Stimulated activated CD8-positive, alpha-beta memory T cell treated with anti-CD3 and anti-CD28 coated beads, Interleukin-12 subunit alpha, Interleukin-12 subunit beta, amount 100 ng/mL, for 4 hours (primary cell): Measurements from ENCODE around the gene FAM78B.

Experiments used
- DNase-seq: peaks from one replicate; pipeline ENCODE4 v3.0.0-alpha.2; 2020; ENCODE audit warnings: low read depth

Gene FAM78B

DNA sequence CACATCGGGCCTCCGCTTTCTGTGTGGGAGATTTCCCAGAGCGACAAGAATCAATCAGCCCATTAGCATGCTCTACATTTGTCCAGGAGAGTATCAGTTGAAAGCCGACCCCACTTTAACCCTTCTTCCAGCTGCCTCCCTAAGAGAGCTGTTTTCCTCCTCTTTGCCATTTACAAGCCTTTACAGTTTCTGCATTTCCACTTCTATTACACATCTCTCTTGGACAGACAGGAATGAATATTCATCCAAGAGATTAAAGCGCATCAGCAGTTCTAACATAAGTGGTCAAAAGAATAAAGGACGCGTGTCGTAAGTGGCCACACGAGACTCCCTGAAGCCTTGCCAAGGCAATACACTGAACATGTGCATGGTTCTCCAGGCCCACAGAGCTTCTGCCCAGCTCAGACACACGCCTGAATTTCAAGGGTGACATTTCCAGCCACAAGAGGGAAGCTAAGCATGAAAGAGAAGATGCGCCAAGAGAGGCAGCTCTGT lies 47.3 kb downstream of the FAM78B start:
- no peak for DNase-seq

GRCh38 chr1:166117776-166118175 lies 49.0 kb downstream of the FAM78B start:
- DNase-seq, result no peak

GRCh38 chr1:166116026-166116425 lies 50.8 kb downstream of the FAM78B start:
- no peak for DNase-seq

DNA sequence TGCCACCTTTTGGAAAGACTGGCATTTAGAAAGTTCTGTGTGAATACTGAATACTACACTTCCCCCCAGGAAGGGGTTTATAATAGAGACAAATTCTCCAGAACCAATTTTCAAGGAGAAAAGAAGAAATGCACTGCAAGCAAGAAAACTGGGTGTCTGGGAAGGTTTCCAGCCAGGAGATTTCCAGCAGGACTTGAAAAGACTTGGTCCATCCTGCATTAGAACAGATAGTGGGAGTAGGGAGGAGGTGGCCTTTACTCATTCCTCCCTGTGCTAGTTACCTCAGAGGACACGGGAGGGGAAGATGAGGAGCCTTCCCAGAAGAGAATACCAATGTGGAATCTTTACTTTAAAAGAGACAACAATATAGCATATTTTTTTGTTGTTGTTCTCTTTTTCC lies 52.4 kb downstream of the FAM78B start:
- DNase-seq, result no peak

DNA sequence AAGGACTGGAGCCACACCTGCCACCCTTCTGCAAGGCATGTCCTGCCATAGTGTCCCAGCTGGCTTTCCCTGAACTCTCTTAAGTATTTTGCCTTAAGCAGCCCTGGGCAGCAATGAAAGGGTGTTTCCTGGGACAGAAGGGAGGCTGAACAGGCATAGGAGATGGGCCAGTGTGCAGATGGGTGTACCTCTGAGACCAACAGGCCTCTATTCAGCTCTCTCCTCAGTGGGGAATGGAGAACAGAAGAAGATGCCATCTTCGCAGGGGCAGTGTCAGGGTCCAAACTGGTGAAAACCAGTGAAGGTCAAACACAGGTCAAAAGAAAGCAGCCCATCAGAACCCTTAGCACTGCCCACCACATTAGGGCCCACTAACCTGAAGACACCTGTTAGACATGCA lies 53.2 kb downstream of the FAM78B start:
- DNase-seq, result no peak

DNA sequence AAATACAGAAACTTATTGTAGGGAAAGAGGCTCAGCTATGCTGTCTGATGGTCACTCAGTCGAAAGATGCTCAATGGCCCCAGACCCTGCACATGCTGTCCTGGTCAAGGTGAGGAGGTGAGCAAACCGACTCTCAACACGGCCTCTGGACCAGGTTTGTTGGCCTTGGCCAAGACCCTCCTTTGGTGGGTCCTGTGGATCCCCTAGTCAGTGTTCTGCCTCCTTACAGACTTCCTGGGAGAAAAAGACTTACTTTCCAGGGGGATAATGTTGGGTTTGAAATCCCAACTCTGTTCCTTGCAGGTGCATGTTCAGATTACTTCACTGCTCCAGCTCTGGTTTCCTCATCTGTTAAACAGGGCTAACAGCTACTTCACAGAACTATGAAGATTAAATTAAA lies 53.8 kb downstream of the FAM78B start:
- no peak for DNase-seq

- no peak for DNase-seq
Observed at GRCh38 chr1:166112425-166112824, 54.4 kb downstream of the FAM78B start.

DNA sequence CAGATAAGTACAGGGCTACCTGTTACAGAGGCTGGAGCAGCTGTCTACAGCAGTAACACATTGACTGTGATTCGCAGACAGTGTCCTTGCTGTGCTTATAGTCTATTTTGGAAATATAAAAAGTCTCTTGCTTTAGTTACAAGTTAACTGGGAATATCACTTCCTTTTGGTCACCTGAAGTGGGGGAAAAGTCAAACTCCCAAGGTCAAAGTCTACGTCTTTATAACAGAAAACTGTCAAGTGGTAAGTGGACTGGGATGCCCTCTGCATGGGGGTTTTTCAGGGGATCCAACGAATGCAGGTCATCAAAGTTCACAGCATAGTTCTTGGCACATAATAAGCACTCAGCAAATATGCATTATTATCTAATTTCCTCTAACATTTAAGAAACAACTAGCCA lies 55.4 kb downstream of the FAM78B start:
- DNase-seq, result no peak

- no peak for DNase-seq
Observed at GRCh38 chr1:166090244-166090643, 76.6 kb downstream of the FAM78B start.

DNA sequence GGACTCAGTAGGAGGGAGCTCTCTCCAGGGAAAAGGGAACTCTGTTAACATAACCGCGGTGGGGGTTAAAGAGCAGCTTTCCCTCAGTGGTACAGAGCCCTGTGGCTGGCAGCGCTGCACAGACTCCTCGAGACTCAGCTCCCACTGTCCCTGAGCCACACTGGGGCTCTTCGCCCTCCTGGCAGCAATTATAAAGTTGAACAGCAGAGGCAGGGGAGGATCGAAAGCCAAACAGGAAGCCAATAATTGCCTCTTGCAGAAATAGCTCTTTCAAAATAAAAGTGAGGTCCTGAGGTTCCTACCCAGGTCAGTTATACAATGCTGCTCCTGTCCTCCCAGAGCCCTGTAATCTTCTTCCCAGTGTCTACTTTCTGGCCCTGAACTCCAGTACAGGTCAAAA lies 77.0 kb downstream of the FAM78B start:
- DNase-seq, result no peak

DNA sequence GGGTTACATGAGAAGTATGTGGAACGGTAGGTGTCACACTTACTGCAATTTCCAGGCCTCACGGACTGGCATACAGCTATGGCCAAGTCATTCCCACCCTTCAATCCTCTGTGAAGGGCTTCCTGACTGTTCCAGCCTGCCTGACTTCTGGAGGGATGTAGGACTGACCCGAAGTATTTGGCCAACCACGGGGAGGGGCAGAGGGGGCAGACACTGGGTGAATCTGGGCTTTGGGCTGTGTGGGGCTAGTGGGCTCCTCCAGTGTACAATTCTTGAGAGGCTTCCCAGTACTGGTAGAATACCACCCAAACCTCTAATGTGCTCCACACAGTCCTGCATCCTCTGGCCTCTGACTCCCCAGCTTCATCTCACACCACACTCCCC lies 78.2 kb downstream of the FAM78B start:
- DNase-seq, result no peak

DNA sequence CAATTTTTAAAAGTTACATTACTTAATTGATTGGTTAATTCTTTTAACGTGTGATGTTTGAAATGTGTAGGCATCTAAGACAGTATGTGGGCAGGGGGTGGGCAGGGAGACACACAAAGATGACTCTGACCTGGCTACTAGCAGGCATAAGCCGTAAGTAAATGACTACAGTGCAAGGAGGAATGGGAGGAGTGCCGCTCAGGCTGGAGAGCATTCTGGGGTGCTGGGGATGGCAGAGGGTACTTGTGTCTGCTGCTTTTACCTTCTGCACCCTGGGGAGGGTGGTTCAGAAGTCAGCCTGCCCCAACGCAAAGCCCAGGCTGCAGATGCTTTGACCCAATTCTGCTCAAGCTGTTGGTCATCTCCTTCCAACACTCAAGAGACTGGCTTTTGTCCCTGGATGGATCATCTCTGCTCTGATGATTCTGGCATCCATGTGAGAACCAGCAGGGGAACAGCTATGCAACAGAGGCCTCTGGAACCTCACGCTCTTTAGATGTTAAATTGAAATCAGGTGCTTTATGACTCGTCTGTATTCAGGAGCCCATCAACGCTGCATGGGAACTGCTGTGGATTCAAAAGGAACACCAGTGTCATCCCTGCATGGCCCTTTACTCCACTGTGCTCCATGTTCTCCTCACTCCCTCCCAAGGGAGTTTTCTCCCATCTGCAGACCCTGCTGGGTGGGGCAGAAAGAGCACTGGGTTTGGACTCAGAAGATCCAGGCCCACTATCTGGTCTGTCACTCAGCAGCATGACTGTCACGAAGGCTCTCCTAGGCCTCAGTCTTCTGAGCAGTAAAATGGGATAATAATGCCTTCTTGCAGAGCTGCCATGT lies 78.8 kb downstream of the FAM78B start:
- no peak for DNase-seq

- DNase-seq, result no peak
Observed at GRCh38 chr1:166086113-166086883, 80.5 kb downstream of the FAM78B start.

DNA sequence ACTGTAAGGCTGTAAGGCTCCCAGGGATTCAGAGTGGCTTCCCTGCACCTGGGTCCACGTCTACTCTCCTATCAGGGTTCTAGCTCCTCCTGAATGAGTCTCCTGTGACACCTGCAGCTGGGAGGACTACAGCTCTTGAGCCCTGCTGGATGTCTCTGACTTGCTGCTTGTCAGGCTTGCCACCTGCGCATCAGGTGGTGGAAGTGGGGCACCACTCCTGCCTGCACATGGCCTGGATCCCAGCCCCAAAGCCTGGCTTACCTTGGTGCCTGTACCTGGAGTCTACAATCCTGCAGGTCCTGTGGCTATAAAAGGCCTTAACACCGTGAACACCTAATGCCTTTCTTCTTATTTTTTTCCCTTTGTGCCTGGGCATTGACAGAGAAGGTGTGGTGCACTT lies 82.2 kb downstream of the FAM78B start:
- DNase-seq, result no peak

DNA sequence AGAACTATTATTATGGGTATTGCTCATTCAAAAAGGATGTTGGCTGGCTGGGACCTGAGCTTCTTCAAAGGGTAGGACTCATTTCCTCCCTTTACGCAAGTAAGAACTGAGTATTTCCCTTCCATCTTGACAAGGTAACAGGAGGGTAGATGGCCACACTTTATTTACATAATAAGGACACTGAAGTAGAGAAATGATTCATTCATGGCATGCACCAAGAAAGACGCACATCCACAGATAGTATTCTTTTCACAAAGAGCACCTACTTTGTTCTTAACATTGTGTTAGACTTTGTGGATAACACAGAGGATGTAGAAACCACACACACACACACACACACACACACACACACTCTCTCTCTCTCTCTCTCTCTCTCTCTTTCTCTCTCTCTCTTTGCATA lies 82.9 kb downstream of the FAM78B start:
- no peak for DNase-seq

DNA sequence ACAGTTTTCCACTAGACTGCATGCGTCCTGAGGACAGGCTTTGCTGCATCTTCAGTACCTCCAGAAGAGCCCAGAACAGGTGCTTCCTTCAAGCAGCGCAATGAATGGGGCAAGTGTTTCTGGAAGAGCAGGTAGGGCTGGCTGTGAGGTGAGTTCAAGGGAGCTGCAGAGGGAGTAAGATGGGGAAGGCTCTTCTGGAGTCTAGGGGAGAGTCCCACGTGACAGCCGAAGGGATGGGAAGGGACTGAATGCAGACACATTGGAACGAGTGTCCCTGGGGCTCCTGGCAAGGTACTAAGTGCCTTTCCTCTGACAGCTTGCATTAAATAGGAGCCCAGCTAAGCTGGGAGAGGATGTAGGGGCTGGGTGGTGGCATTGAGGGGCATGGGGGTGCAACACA lies 84.2 kb downstream of the FAM78B start:
- no peak for DNase-seq

DNA sequence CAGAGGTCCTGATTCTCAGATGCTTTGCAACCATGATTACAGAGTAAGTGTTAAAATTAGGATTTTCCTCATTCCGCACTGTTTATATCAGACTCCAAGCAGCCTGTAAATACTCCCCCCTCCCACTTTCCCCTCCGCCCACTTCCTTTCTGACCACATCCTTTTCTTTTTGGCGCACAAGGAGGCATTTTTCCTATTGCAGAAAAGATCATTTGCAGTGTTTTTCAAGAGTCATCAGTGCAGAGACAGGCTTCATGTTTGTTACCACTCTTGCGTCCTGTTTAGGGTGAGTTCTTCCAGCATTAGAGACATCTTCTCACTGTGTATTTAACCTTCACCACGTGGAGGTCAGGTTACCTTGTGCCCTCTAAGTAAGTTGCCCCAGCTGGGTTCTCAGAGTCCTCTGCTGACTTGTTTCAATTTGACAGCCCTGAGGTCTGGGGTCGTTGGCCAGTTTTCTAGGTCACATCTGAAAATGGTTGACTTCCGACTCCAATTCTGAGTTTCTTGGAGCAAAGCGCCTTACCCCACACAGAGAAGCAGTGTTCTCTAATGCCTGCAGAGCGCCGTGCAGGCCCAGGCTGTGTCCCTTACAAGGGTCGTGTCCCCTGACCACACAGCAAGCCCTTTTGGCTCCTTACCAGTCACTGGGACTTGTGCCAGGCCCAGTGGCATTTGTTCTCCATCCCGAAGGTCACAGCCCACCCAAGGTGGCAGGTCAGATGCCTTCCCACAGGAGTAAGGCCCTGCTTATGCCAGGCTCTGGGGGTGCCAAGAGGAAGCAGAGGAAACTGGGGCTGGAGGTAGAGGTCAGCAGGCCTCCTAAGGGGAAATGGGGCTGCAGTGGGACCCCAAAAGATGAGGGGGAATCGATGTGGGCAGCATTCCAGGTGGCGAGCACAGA lies 85.6 kb downstream of the FAM78B start:
- DNase-seq, result no peak

DNA sequence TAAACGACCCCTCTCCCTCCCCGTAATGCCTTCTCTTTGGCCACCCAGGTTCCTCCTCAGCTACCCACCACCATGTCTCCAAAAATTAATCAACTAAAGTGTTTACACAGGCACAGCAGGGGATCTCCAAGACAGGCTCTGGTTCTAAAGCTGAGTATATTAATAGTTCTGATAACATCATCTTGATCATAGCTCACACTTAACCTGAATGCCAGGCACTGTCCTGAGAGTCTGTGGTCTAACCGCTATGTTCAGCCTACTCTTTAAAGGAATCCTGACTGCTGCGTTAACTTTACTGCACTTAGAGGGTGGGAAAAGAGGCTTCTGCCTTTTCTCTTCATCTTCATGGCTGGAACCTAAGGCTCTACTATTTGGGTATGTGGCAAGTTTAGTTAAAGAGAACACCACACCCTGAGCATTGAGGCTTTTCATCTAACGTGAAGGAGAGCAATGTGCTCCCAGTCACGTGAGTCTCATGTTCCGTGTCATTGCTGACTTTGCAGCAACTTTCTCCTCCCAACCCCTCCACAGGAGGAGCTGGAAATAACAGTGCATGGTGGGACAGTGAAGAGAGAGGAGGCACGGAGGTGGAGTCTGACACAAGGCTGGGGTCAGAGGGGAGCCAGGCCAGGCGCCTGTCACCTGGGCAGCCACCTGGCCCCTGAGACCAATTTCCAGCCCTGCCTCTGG lies 86.4 kb downstream of the FAM78B start:
- no peak for DNase-seq

- DNase-seq, result no peak
Observed at GRCh38 chr1:166079276-166079675, 87.5 kb downstream of the FAM78B start.

DNA sequence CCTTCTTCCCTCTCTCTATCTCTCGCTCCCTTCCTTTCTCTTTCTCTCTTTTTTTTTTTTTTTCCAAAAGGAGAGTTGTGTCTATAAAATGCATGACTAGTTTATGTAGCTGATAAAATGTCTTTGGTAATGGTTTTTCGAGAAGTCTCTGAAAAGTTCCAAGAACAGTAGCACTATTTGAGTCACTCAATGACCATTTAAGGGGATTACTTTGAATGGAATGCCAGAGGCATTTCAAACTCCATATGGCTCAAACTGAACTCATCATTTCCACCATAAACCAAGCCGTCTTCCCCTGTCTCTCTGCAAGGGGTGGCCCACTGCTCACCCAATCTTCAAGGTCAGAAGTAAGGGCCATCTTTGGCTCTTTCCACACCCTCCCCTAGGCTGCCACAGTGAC lies 93.3 kb downstream of the FAM78B start:
- DNase-seq, result no peak

DNA sequence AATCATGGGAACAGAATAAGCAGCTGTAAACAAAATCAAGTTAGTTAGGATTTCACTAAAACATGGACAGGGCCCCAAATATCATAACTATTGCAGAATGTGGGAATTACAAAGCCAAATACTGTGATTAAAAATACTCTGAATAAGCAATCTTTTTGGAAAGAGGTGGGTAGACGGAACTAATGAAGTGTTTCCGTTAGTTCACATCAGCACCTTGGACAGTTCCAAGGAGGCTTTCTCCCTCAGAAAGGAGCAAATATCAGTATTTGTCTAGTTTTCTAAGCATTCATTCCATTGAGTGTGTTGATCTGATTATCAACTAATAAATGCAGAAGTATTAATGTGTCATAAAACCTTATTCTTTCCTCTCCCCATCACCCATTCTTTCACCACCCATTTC lies 97.4 kb downstream of the FAM78B start:
- DNase-seq, result no peak

GRCh38 chr1:166066107-166066506 lies 100.7 kb downstream of the FAM78B start:
- no peak for DNase-seq
